Skeletal muscle tissue (tissue), 4 donors: ENCODE results near the gene ADIPOQ. TPM values are rescaled to one million over a fixed set of nuclear protein-coding genes. Genes with fewer than 3 reads are reported as not detected.
"Not testable (repeated sequence)": the region's sequence is repeated elsewhere in the genome, so short reads cannot be mapped to it uniquely, and the experiment has no call there.

ENCODE experiments used
- H3K27ac ChIP-seq: one replicate; pipeline ENCODE4 v1.7.0; 2013; ENCODE audit warnings: mild to moderate bottlenecking, low read depth, low read length, inconsistent platforms
- H3K27me3 ChIP-seq, 3 donors: one replicate each; pipeline ENCODE4 v1.7.0; 2013; ENCODE audit warnings: low read length in 3 of 3; ENCODE audit not compliant: control insufficient read depth in 3 of 3, insufficient read depth in 3 of 3
- H3K36me3 ChIP-seq, 3 donors: one replicate each; pipeline ENCODE4 v1.7.0; 2013; ENCODE audit warnings: low read length in 3 of 3; ENCODE audit not compliant: control insufficient read depth in 3 of 3, insufficient read depth in 3 of 3
- H3K4me1 ChIP-seq, 3 donors: one replicate each; pipeline ENCODE4 v1.7.0; 2013; ENCODE audit warnings: low read length in 3 of 3, mild to moderate bottlenecking in 3 of 3; ENCODE audit not compliant: control insufficient read depth in 3 of 3, insufficient read depth in 3 of 3
- H3K4me3 ChIP-seq, 3 donors: one replicate each; pipeline ENCODE4 v1.7.0; 2013; ENCODE audit warnings: low read length in 3 of 3
- H3K9ac ChIP-seq, 3 donors: one replicate each; pipeline ENCODE4 v1.7.0; 2013; ENCODE audit warnings: low read length in 3 of 3, mild to moderate bottlenecking in 3 of 3, moderate library complexity in 2 of 3, low read depth in 1 of 3
- H3K9me3 ChIP-seq, 3 donors: one replicate each; pipeline ENCODE4 v1.7.0; 2013; ENCODE audit warnings: low read length in 3 of 3; ENCODE audit not compliant: control insufficient read depth in 3 of 3
- total RNA-seq: library from RNA; depleted of rRNA; stranded (reverse); fragments of >200 nt; gene quantifications from one replicate; pipeline ENCODE4 v1.2.3, GENCODE V29; 2014
- donor health status: Osteomylitis.

The ADIPOQ gene
- total RNA-seq, 1 donor from 2014 or later: 16.7 TPM

GRCh38 chr3:186866095-186866494 lies 23.6 kb downstream of the ADIPOQ start:
- H3K36me3 ChIP-seq: not testable (repeated sequence)

DNA sequence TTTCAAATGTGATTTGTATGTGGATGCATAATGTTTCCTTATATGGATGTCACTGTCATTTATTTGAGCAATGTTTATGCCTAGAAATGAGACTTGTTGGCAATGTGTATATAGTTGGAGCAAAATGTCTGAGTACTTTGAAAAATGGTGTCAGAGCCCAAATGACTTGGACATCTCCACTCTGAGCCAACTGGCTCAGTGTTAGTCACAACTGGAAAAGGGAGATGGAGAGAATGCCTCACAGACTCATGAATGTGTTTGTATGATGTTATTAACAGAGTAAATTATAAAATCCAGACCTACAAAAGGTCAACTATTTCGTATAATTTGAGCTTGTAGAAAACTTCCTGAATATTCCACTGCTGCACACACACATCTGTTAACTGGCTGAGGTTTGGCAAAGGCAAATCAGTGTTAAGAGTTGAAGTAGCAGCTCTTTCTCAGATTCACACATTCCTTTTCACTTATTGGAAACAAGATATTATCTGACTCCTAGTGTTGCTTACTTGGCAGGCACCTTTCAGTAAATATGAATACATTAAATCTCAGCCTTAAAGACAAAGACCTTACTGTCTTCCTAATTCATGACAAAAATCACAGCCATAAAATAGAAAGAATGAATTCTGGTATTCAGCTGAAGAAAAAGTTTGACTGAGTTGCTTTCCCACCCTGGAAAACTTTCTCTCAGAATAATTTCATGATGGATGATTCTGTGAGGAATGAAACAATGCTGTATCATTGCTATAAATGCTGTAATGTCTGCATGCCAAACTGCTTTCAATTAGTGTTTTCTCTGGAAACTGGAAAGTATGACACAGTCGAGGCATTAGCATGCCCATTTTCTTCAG lies 27.0 kb downstream of the ADIPOQ start:
- Histone ChIP-seq H3K36me3 (no peaks in the 10 kb centered on the region), H3K9me3 (no peaks in the 10 kb centered on the region), H3K27ac (no peak overlapping the region), H3K27me3 (no peaks in the 10 kb centered on the region), H3K9ac (no peak overlapping the region), H3K4me1 (no peaks in the 10 kb centered on the region), H3K4me3 (no peak overlapping the region)

More at GRCh38 chr3:186866095-186866494, 23.6 kb downstream of the ADIPOQ start:
- H3K27me3 ChIP-seq, H3K4me1 ChIP-seq, H3K4me3 ChIP-seq, H3K9ac ChIP-seq, H3K27ac ChIP-seq, H3K9me3 ChIP-seq: not testable (repeated sequence)

GRCh38 chr3:186870421-186871201 lies 28.1 kb downstream of the ADIPOQ start:
- no peaks in the 10 kb centered on the region for H3K36me3 ChIP-seq
- no peak overlapping the region for H3K27ac ChIP-seq

DNA sequence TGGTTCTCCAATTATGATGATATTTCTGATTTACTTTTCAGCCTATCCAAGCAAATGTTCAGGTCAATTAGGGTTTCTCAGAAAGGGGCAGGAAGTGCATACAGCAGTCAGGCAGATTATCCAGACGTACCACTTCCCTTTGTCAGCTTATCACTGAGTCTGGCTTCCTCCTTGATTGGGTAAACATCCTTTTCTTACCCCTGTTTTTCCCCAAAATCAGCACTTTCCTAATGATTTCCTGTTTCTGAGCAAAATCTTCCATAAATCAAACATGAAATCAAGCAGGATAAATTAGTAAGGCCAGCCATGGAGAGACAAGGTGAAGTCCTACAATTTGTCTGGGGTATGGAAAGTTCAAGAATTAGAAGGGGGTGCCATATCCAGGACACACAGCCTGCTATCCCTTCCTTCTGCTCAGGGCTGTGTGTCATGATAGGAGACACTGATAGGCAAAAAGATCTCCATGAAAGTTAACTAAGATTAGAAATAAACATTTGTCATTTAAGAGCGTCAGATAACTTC lies 29.0 kb downstream of the ADIPOQ start:
- Histone ChIP-seq H3K4me1 (no peaks in the 10 kb centered on the region), H3K4me3 (no peak overlapping the region), H3K27me3 (no peaks in the 10 kb centered on the region), H3K27ac (no peak overlapping the region), H3K9me3 (no peaks in the 10 kb centered on the region), H3K9ac (no peak overlapping the region), H3K36me3 (no peaks in the 10 kb centered on the region)

More at GRCh38 chr3:186870421-186871201, 28.1 kb downstream of the ADIPOQ start:
- H3K9ac ChIP-seq: no peak overlapping the region
- no peaks in the 10 kb centered on the region for H3K4me1 ChIP-seq
- no peak overlapping the region for H3K4me3 ChIP-seq
- H3K27me3 ChIP-seq: no peaks in the 10 kb centered on the region
- no peaks in the 10 kb centered on the region for H3K9me3 ChIP-seq

- H3K4me3 ChIP-seq, H3K27ac ChIP-seq, H3K9ac ChIP-seq, H3K36me3 ChIP-seq, H3K9me3 ChIP-seq, H3K27me3 ChIP-seq, H3K4me1 ChIP-seq: not testable (repeated sequence)
Observed at GRCh38 chr3:186873796-186874195, 31.3 kb downstream of the ADIPOQ start.

DNA sequence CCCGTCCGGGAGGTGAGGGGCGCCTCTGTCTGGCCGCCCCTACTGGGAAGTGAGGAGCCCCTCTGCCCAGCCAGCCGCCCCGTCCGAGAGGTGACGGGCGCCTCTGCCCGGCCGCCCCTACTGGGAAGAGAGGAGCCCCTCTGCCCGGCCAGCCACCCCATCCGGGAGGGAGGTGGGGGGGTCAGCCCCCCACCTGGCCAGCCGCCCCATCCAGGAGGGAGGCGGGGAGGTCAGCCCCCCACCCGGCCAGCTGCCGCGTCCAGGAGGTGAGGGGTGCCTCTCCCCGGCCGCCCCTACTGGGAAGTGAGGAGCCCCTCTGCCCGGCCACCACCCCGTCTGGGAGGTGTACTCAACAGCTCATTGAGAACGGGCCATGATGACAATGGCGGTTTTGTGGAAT lies 31.7 kb downstream of the ADIPOQ start:
- not testable (repeated sequence) for H3K9me3 ChIP-seq, H3K27me3 ChIP-seq, H3K4me3 ChIP-seq, H3K36me3 ChIP-seq, H3K9ac ChIP-seq, H3K4me1 ChIP-seq, H3K27ac ChIP-seq

- H3K9me3 ChIP-seq, H3K27me3 ChIP-seq, H3K4me3 ChIP-seq, H3K36me3 ChIP-seq, H3K4me1 ChIP-seq, H3K9ac ChIP-seq, H3K27ac ChIP-seq: not testable (repeated sequence)
Observed at GRCh38 chr3:186874841-186875240, 32.3 kb downstream of the ADIPOQ start.

DNA sequence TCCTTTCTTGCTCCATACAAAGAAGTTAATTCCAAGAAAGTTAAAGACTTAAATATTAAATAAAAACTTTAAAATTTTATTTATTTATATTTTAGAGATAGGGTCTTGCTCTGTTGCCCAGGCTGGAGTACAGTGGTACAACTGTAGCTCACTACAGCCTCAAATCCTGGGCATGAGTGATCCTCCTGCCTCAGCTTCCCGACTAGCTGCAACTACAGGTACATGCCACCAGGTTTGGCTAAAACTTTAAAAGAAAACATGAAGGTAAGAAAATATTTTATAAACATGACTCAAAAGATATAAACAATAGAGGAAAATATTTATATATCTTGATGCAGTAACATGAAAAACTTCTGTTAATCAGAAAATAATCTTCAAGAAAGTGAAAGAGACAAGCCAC lies 33.2 kb downstream of the ADIPOQ start:
- H3K27ac ChIP-seq: no peak overlapping the region
- no peak overlapping the region for H3K4me3 ChIP-seq
- H3K9me3 ChIP-seq: no peaks in the 10 kb centered on the region
- H3K9ac ChIP-seq: no peak overlapping the region
- H3K4me1 ChIP-seq: no peaks in the 10 kb centered on the region
- H3K27me3 ChIP-seq: no peaks in the 10 kb centered on the region
- no peaks in the 10 kb centered on the region for H3K36me3 ChIP-seq

- no peak overlapping the region for H3K27ac ChIP-seq
- no peaks in the 10 kb centered on the region for H3K36me3 ChIP-seq
- H3K9me3 ChIP-seq: no peaks in the 10 kb centered on the region
- H3K9ac ChIP-seq: no peak overlapping the region
- no peak overlapping the region for H3K4me3 ChIP-seq
- H3K4me1 ChIP-seq: no peaks in the 10 kb centered on the region
- no peaks in the 10 kb centered on the region for H3K27me3 ChIP-seq
Observed at GRCh38 chr3:186879781-186880180, 37.3 kb downstream of the ADIPOQ start.

- Histone ChIP-seq H3K4me3 (no peak overlapping the region), H3K27ac (no peak overlapping the region), H3K9me3 (no peaks in the 10 kb centered on the region), H3K4me1 (no peaks in the 10 kb centered on the region), H3K36me3 (no peaks in the 10 kb centered on the region), H3K9ac (no peak overlapping the region), H3K27me3 (no peaks in the 10 kb centered on the region)
Observed at GRCh38 chr3:186880406-186880805, 37.9 kb downstream of the ADIPOQ start.
